NOMO-1 treated with DMSO at 0.1 percent for 48 hours (cell line): ENCODE measurements around the gene PLK5.
"Not testable (repeated sequence)": the region's sequence is repeated elsewhere in the genome, so short reads cannot be mapped to it uniquely, and the experiment has no call there.

Experiments
- DNase-seq: peaks from one replicate; lab custom pipeline; 2025; ENCODE audit not compliant: unreplicated experiment; lab: John Stamatoyannopoulos, UW

PLK5 gene

DNA sequence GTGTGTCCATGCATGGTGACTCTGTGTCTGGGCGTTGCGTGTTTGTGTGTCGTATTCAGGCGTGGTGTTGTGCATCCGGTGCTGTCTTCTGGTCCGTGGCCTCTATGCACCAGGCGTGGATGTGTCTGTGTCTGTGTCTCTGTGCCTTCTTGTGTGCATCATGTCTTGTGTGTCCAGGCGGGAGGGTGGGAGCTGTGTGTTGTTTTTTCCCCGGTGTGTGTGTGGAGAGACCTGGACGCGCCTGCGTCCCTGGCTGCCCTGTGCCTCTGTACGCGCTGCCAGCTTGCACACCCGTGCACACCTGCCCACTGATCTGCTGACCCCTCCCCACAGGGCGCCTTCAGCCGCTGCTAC lies 1.1 kb downstream of the PLK5 start:
- no peak for DNase-seq

DNA sequence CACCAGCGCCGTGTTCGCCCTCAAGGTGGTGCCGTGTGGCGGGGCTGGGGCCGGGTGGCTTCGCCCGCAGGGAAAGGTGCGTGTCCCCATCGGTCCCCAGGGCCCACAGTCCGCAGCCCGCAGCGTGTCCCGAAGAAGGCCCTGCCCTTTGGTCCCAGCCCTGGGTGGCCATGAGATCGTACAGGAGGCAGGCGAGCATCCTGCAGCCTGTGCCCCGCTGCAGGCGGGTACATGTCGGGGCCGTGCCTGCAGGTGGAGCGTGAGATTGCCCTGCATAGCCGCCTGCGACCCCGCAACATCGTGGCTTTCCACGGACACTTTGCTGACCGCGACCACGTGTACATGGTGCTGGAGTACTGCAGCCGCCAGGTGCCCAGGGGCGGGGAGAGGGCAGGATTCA lies 1.5 kb downstream of the PLK5 start:
- DNase-seq, result no peak

DNA sequence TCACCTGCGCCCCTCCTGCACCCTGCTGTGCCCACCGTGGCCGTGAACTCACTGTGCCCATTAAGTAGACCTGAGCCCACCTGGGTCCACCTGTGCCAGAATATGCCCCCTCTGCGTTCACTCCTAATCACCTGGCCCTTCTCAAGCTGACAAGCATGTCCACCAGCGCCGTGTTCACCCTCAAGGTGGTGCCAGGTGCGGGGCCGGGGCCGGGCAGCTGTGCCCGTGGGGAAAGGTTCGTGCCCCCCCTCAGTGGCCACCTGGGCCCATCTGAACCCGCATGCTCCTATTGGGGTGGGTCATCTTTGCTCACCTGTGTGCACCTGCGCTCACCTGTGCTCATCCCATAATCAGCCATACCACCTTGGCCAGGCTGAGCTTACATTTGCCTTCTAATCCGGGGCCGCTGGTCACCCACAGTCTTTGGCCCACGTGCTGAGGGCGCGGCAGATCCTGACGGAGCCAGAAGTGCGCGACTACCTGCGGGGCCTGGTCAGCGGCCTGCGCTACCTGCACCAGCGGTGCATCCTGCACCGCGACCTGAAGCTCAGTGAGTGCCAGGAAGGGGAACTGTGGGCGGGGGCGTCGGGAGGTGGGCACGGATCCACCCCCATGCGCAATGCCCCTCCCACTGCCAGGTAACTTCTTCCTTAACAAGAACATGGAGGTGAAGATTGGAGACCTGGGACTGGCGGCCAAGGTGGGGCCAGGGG lies 2.3 kb downstream of the PLK5 start:
- DNase-seq, result no peak

DNA sequence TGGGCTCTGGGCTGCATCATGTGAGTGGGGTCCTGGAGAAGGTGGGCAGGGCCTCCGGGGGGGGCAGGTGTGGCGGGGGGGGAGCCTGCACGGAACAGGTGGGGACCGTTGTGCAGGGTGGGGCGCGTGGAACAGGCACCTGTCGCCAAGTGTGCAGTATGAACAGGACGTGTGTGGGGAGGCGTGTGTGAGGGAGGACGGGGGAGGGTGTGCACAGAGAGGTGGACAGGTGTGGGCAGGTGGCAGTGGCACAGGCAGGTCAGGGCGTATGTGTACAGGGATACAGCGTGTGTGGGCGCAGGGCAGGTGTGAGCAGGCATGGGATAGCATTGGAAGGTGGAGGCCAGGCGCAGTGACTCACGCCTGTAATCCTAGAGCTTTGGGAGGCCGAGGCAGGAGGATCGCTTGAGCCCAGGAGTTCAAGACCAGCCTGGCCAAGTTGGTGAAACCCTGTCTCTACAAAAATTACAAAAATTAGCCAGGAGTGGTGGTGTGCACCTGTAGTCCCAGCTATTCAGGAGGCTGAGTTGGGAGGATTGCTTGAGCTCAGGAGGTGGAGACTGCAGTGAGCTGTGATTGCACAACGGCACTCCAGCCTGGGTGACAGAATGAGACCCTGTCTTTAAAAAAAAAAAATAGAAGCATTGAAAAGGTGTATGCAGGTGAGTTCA lies 3.2 kb downstream of the PLK5 start:
- no peak for DNase-seq

DNA sequence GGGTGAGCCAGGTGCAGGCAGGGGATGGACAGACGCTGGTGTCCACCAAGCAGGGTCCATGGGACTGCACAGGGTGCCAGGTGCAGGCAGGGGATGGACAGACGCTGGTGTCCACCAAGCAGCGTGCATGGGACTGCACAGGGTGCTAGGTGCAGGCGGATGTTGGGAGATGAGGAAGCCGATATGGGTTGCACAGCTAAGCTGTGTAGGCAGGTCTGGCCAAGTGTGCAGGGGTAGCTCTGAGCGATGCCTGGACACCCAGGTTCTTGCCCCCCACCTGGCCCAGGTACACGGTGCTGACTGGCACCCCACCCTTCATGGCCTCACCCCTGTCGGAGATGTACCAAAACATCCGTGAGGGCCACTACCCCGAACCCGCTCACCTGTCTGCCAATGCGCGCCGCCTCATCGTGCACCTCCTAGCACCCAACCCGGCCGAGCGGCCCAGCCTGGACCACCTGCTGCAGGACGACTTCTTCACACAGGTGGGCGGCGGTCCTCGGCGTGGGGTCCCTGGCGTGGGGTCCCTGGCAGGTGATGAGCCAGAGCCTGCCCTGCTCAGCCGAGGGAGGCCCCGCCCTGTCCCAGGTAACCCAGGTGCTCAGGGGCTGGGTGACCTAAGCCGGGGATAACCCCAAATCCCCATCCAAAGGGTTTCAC lies 3.9 kb downstream of the PLK5 start:
- no peak for DNase-seq

DNA sequence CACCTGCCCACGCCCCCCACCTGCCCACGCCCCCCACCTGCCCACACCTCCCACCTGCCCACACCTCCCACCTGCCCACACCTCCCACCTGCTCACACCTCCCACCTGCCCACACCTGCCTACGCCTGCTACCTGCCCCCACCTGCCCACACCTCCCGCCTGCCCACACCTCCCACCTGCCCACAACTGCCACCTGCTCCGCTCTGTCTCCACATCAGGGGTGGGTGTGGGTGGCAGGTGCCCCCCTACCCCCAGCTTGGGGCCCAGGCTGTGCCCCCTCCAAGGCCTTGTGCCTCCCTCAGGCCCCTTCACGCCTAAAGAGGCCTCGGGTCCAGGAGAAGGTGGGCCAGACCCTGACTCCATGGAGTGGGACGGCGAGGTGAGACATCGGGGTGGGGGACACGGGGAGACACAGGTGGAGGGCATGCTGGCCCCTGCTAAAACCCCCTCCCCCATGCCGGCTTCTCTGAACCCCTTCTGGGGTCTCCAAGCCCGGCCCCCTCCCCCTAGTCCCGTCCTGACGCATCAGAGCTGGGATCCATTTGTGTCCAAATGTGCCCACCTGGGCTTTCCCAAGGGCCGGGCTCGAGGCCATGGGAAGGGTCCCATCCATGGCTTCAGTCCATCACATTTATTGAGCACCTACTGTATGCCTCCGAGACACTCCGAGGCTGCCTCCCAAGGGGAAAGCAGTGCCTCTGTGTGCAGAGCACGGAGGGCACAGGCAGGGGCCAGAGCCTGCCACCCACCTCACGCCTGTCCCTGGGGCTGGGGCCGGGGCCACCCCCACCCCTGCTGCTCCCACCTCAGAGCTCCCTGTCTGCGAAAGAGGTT lies 4.9 kb downstream of the PLK5 start:
- DNase-seq, result no peak

DNA sequence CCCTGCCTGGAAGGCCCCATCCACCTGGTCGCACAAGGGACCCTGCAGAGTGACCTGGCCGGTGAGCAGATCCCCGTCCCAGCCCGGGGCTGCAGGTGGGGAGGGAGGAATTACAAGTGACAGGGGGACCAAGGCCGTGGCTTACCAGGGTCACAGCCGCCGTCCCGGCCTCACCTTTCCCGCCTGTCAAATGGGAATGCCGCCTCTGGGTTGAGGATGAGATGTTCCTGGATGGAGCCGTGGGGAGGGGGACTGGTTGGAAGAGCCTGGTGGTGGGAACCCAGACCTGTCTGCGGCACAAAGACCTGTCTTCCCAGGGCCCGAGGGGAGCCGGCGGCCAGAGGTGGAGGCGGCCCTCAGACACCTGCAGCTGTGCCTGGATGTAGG lies 5.5 kb downstream of the PLK5 start:
- no peak for DNase-seq

DNA sequence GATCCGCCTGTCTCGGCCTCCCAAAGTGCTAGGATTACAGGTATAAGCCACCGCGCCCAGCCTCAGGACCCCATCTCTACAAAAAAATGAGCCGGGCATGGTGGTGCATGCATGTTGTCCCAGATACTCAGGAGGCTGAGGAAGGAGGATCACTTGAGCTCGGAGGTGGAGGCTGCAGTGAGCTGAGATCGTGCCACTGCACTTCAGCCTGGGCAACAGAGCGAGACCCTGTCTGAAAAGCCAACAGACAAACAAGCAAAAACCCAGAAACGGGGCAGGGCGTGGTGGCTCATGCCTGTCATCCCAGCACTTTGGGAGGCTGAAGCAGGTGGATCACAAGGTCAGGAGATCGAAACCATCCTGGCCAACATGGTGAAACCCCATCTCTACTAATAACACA lies 7.0 kb downstream of the PLK5 start:
- not testable (repeated sequence) for DNase-seq

DNA sequence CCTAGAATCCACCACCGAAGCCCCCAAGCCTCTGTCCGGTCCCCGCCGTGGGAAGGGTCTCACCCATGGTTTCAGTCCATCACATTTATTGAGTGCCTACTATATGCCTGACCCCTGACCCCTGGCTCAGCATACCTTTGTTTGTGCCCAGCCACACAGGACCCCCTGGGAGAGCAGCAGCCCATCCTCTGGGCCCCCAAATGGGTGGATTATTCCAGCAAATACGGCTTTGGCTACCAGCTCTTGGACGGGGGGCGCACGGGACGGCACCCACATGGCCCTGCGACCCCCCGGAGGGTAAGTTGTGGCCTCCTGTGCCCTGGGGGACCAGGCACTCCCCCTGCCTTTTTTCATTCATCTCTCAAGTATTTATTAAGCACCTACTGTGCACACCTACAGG lies 7.7 kb downstream of the PLK5 start:
- DNase-seq, result no peak

DNA sequence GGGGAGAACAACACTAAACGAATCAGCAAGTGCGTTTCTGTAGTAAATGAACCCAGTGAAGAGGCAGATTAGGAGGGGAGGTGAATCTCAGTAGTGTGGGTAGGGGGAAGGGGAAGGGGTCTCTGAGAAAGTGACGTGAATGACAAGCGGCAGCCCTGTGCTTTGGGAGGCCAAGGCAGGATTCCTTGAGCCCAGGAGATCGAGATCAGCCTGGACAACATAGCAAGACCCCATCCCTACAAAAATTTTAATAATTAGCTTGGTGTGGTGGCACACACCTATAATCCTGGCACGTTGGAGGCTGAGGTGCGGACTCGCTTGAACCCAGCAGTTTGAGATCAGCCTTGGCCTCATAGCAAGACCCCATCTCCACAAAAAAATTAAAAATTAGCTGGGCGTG lies 8.1 kb downstream of the PLK5 start:
- DNase-seq, result no peak

DNA sequence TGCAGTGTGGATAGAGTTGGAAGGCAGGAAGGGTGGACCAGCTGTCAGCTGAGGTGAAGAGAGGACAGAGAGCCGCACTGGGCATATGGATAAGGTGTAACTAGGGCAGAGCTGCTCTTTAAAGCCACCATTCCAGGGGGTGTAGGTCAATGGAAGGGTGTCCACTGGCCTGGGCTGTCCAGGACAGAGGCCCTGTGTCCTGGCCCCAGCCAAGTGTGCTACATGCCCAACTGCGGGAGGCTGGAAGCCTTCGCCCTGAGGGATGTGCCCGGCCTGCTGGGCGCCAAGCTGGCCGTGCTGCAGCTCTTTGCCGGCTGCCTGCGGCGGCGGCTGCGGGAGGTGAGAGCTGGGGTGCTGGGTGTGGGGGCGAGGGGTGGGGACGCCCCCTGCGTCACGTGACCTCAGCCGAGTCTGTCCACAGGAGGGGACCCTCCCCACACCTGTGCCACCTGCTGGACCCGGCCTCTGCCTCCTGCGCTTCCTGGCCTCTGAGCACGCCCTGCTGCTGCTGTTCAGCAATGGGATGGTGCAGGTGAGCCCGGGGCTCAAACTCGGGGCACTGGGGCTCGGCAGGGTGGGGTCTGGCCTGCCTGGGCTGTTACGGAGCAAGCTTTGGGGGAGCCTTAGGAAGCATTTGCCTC lies 9.8 kb downstream of the PLK5 start:
- no peak for DNase-seq

DNA sequence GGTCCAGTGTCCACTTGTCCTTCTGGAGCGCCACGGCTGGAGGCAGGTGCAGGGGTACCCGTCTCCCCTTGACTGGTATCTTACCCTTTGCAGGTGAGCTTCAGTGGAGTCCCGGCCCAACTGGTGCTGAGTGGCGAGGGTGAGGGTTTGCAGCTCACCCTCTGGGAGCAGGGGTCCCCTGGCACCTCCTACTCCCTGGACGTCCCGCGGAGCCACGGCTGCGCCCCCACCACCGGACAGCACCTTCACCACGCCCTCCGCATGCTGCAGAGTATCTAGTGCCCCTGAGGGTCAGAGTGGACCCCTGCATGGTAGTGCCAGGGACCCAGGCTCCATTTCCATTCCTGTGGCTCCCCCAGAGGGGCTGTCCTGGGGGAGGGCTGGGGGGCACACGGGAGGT lies 11.1 kb downstream of the PLK5 start:
- no peak for DNase-seq

DNA sequence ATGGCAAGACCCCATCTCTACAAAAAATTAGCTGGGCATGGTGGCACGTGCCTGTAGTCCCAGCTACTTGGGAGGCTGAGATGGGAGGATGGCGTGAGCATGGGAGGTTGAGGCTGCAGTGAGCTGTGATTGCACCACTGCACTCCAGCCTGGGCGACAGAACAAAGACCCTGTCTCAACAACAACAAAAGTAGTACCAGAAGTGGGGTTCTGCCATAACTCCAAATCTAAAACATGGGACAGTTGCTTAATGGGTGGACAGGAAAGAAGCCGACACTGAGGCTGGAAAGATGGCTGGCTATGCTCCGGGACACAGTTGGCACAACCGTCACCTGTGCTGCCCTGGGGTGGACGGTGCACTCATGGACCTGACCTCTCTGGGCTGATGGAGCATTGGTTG lies 11.8 kb downstream of the PLK5 start:
- DNase-seq, result not testable (repeated sequence)

DNA sequence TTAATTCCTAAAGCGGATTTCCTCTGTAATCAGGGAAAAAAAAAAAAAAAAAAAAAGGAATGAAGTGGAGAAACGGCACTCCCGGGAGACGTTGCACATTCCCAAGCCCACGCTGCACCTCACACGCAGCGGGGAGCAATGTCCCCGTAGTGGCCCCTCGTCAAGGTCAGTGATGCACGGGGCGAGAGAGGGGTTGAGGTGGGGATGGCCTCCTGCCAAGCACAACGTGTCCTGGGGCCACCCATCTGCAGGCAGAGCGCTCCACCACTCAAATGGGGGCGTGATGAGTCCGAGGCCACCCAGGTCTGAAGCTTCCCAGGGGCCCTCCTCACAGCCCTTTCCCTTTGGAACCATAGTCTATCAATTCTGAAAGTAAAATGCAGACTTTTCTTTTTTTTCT lies 15.1 kb downstream of the PLK5 start:
- no peak for DNase-seq

DNA sequence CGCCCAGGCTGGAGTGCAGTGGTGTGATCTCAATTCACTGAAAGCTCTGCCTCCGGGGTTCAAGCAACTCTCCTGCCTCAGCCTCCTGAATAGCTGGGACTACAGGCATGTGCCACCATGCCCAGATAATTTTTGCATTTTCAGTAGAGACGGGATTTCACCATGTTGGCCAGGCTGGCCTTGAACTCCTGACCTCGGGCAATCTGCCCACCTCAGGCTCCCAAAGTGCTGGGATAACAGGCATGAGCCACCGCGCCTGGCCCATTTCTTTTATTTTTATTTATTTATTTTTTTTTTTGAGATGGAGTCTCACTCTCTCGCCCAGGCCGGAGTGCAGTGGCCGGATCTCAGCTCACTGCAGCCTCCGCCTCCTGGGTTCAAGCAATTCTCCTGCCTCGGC lies 15.9 kb downstream of the PLK5 start:
- not testable (repeated sequence) for DNase-seq

DNA sequence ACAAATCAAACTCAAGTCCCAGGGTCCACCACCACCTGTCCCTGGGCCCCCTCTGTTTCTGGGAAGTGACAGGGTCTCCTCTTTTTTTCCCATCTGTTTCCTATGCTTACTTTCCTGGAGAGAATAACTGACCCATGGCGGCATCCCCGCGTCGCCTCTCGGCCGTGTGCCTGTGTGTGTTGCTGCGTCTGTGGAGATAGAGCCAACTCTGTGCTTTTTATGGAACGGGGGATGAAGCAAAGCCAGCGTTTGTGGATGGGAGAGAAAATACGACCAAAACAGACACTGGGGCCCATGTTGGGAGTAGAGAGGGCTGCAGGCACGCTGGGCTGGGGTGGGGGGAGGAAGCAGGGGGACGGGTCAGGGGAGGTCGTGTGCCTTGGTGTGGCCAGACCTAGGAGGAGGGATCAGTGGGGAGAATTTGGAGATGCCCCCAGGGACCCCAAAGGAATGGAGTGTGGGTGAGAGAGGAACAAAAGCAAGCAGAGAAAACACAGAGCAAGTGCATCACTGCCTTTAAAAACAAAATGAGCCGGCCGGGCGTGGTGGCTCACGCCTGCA lies 16.6 kb downstream of the PLK5 start:
- DNase-seq, result no peak

DNA sequence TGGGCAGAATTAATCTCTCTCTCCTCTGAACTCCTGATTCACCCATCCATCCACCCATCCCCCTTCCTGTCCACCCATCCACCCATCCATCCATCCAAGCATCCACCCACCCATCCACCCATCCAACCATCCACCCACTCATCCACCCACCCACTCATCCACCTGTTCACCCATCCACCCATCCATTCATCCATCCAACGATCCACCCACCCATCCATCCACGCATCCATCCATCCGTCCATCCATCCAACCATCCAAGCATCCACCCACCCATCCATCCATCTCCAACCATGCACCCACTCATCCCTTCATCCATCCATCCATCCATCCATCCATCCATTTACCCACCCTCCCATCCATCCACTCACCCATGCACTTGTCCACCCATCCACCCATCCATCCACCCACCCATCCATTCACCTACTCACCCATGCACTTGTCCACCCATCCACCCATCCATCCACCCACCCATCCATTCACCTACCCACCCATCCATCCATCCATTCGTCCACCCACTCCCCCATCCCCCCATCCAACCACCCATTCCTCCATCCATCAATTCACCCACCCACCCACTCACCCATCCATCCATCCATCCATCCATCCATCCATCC lies 25.6 kb downstream of the PLK5 start:
- no peak for DNase-seq

DNA sequence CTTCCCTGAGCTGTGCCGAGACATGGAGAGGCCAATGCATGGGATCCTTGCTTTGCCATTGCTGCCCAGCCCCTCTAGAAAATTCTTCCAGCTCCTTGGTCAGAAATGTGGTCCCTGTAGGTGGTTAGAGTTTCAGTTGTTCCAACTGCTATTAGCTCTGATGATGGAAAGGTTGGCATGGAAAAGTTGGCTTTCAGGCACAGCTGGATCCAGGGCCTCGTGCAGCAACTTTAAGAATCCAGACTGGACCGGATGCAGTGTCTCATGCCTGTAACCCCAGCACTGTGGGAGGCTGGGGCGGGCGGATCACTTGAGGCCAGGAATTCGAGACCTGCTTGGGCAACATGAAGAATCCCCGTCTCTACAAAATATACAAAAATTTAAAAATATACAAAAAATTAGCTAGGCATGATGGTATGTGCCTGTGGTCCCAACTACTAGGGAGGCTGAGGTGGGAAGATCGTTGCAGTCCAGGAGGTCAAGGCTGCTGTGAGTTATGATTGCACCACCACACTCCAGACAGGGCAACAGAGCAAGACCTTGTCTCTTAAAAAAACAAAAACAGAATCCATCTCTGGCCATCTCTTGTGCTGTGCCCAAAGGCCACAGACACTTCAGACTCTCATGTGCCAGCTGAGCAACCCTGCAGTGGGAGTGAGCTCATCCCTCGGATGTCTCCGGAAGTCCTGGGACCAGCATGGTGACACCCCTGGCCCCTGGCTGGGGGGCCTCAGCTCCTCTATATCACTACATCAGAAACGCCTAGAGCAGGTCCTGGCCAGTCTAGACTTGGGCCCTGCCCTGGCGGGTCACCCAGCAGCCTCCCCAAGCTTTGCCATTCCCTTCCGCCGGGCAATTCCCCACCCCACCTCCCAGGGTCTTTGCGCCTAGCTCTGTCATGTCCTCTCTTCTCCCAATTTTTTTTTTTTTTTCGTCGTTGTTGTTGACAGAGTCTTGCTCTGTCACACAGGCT lies 27.5 kb downstream of the PLK5 start:
- no peak for DNase-seq

DNA sequence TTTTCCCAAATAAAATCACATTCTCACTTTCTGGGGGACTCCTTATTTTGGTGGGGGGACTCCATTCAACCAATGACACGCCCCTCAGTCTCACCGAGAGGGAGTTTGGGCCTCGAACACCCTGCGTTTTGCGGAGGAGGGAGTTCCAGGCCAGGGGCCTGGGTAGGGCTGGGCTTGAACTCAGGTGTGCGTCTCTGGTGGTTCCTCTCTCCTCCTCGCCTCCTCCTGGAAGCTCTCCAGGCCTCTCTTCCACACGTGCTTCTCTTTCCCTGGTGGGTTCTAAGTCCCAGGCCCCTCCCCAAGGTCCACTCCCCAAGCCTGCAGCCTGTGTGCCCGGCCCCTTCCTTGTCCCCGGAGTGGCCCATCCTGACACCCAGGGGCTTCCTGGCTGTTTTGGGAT lies 29.5 kb downstream of the PLK5 start:
- no peak for DNase-seq
